HEK293 (cell line): ENCODE data around the gene C5orf34.
A peak's percentile ranks its signal among the peaks of the same experiment; 100 is the strongest.

Source experiments
- BCL11B ChIP-seq: fragments of 450-650 bp; formaldehyde crosslinking; IDR thresholded peaks from 2 replicates; pipeline ENCODE4 v1.5.1; 2016; ENCODE audit warnings: low read depth, missing biosample characterization, missing genetic modification characterization
- GLI4 ChIP-seq: fragments of 450-650 bp; formaldehyde crosslinking; IDR thresholded peaks from 2 replicates; pipeline ENCODE4 v1.5.1; 2016; ENCODE audit warnings: missing biosample characterization, missing genetic modification characterization
- GLIS1 ChIP-seq: fragments of 450-650 bp; formaldehyde crosslinking; IDR thresholded peaks from 2 replicates; pipeline ENCODE4 v1.5.1; 2016; ENCODE audit warnings: missing biosample characterization, missing genetic modification characterization
- MYNN ChIP-seq: fragments of 450-650 bp; formaldehyde crosslinking; IDR thresholded peaks from 2 replicates; pipeline ENCODE4 v1.5.1; 2016; ENCODE audit warnings: missing biosample characterization, missing genetic modification characterization, borderline replicate concordance
- SCRT1 ChIP-seq: fragments of 450-650 bp; formaldehyde crosslinking; IDR thresholded peaks from 2 replicates; pipeline ENCODE4 v1.5.1; 2016; ENCODE audit warnings: missing biosample characterization, missing genetic modification characterization, borderline replicate concordance
- SCRT2 ChIP-seq: fragments of 450-650 bp; formaldehyde crosslinking; IDR thresholded peaks from 2 replicates; pipeline ENCODE4 v1.5.1; 2016; ENCODE audit warnings: missing biosample characterization, missing genetic modification characterization
- SP2 ChIP-seq: fragments of 450-650 bp; formaldehyde crosslinking; IDR thresholded peaks from 2 replicates; pipeline ENCODE4 v1.5.1; 2016; ENCODE audit warnings: missing biosample characterization, missing genetic modification characterization
- ZBTB48 ChIP-seq: fragments of 450-650 bp; formaldehyde crosslinking; IDR thresholded peaks from 2 replicates; pipeline ENCODE4 v1.5.1; 2016; ENCODE audit warnings: missing biosample characterization, missing genetic modification characterization
- ZFP3 ChIP-seq: fragments of 450-650 bp; formaldehyde crosslinking; IDR thresholded peaks from 2 replicates; pipeline ENCODE4 v1.5.1; 2016; ENCODE audit warnings: low read depth, missing biosample characterization, missing genetic modification characterization
- ZFP69B ChIP-seq: fragments of 450-650 bp; formaldehyde crosslinking; IDR thresholded peaks from 2 replicates; pipeline ENCODE4 v1.5.1; 2016; ENCODE audit warnings: missing biosample characterization, missing genetic modification characterization
- ZNF146 ChIP-seq: fragments of 450-650 bp; formaldehyde crosslinking; IDR thresholded peaks from 2 replicates; pipeline ENCODE4 v1.5.1; 2016; ENCODE audit warnings: missing biosample characterization, missing genetic modification characterization
- ZNF157 ChIP-seq: fragments of 450-650 bp; formaldehyde crosslinking; IDR thresholded peaks from 2 replicates; pipeline ENCODE4 v1.5.1; 2016; ENCODE audit warnings: missing biosample characterization, missing genetic modification characterization
- ZNF16 ChIP-seq: fragments of 450-650 bp; formaldehyde crosslinking; IDR thresholded peaks from 2 replicates; pipeline ENCODE4 v1.5.1; 2016; ENCODE audit warnings: low read depth, missing biosample characterization, missing genetic modification characterization
- ZNF175 ChIP-seq: fragments of 450-650 bp; formaldehyde crosslinking; IDR thresholded peaks from 2 replicates; pipeline ENCODE4 v1.5.1; 2016; ENCODE audit warnings: missing biosample characterization, missing genetic modification characterization
- ZNF2 ChIP-seq: fragments of 450-650 bp; formaldehyde crosslinking; IDR thresholded peaks from 2 replicates; pipeline ENCODE4 v1.5.1; 2016; ENCODE audit warnings: missing biosample characterization, missing genetic modification characterization
- ZNF214 ChIP-seq: fragments of 450-650 bp; formaldehyde crosslinking; IDR thresholded peaks from 2 replicates; pipeline ENCODE4 v1.5.1; 2017; ENCODE audit warnings: missing biosample characterization, mild to moderate bottlenecking, missing genetic modification characterization, borderline replicate concordance
- ZNF221 ChIP-seq: fragments of 450-650 bp; formaldehyde crosslinking; IDR thresholded peaks from 2 replicates; pipeline ENCODE4 v1.5.1; 2017; ENCODE audit warnings: missing biosample characterization, missing genetic modification characterization, borderline replicate concordance
- ZNF335 ChIP-seq: fragments of 450-650 bp; formaldehyde crosslinking; conservative IDR thresholded peaks from 2 replicates; pipeline ENCODE4 v1.5.1; 2016; ENCODE audit warnings: missing biosample characterization, missing genetic modification characterization
- ZNF529 ChIP-seq: fragments of 450-650 bp; formaldehyde crosslinking; IDR thresholded peaks from 2 replicates; pipeline ENCODE4 v1.5.1; 2017; ENCODE audit warnings: missing genetic modification characterization, missing biosample characterization; ENCODE audit not compliant: insufficient replicate concordance
- ZNF561 ChIP-seq: fragments of 450-650 bp; IDR thresholded peaks from 2 replicates; pipeline ENCODE4 v1.5.1; 2018; ENCODE audit warnings: missing biosample characterization, missing genetic modification characterization, borderline replicate concordance
- ZNF571 ChIP-seq: fragments of 450-650 bp; formaldehyde crosslinking; IDR thresholded peaks from 2 replicates; pipeline ENCODE4 v1.5.0; 2017; ENCODE audit warnings: missing biosample characterization, missing genetic modification characterization
- ZNF600 ChIP-seq: fragments of 450-650 bp; formaldehyde crosslinking; IDR thresholded peaks from 2 replicates; pipeline ENCODE4 v1.5.1; 2016; ENCODE audit warnings: missing biosample characterization, missing genetic modification characterization
- ZNF658 ChIP-seq: fragments of 450-650 bp; formaldehyde crosslinking; IDR thresholded peaks from 2 replicates; pipeline ENCODE4; 2016; ENCODE audit warnings: missing biosample characterization, missing genetic modification characterization
- ZNF791 ChIP-seq: fragments of 450-650 bp; formaldehyde crosslinking; IDR thresholded peaks from 2 replicates; pipeline ENCODE4 v1.5.1; 2016; ENCODE audit warnings: missing biosample characterization, missing genetic modification characterization
- ZSCAN16 ChIP-seq: fragments of 450-650 bp; formaldehyde crosslinking; IDR thresholded peaks from 2 replicates; pipeline ENCODE4 v1.5.1; 2016; ENCODE audit warnings: missing biosample characterization, missing genetic modification characterization
- ZSCAN30 ChIP-seq: fragments of 450-650 bp; IDR thresholded peaks from 2 replicates; pipeline ENCODE4 v1.5.1; 2018; ENCODE audit warnings: missing biosample characterization, mild to moderate bottlenecking, missing genetic modification characterization, moderate library complexity
- TF ChIP-seq, protein P1 (sequence below): fragments of 450-650 bp; formaldehyde crosslinking; IDR thresholded peaks from 2 replicates; pipeline ENCODE4 v1.5.1; 2016; ENCODE audit warnings: missing biosample characterization, missing genetic modification characterization, low read depth
- TF ChIP-seq, protein P2 (sequence below): fragments of 450-650 bp; formaldehyde crosslinking; IDR thresholded peaks from 2 replicates; pipeline ENCODE4 v1.5.1; 2017; ENCODE audit warnings: missing biosample characterization, missing genetic modification characterization
- TF ChIP-seq, protein P3 (sequence below): fragments of 450-650 bp; formaldehyde crosslinking; IDR thresholded peaks from 2 replicates; pipeline ENCODE4 v1.5.1; 2016; ENCODE audit warnings: missing biosample characterization, missing genetic modification characterization
- TF ChIP-seq, protein P4 (sequence below): fragments of 450-650 bp; formaldehyde crosslinking; IDR thresholded peaks from 2 replicates; pipeline ENCODE4; 2016; ENCODE audit warnings: missing biosample characterization, missing genetic modification characterization
- TF ChIP-seq, protein P5 (sequence below): sonication (generic); formaldehyde crosslinking; IDR thresholded peaks from 2 replicates; pipeline ENCODE4 v1.8.1; 2022; ENCODE audit warnings: mild to moderate bottlenecking, moderate library complexity, missing genetic modification reagents

The C5orf34 gene

DNA sequence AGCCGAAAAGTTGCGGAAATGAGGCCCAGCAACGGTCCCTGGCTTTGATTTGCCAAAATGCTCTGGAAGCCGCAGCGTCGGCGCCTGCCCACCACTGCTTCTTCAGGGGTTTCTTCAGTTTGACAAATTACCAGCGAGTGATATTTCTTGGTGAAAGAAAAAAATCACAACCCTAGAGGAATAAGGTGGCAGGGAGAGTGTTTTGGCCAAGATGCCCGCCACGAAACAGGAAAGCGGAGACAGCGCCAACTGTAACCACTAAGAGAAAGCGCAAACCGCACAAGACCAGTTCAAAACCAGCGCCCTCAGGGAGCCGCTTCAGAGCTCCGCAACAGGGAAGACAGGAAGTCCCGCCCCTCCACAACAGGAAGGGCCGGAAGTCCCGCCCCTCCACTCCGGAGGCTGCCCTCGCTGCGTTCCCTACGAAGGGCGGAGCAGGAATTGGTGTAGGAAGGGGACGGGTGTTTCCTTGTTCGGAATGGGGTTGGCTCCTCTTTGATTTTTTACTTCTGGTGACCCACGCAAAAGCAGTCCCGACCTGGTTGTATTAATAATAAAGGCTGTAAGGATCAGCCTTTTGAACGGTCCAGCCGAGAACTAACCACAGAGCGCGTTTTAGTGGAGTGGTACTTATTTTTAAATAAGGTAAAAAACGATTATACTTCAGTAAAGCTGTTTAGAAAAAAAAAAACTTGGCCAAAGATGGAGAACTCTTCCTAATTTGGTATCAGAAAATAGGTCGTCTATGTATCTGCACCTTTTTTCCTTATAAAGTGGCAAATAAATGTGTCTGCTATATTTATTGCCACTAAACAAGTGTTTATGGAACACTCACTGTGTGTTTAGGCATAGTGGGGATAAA is at the start of gene C5orf34 (continued):
- TF ChIP-seq SCRT2 (tag by site-specific recombination) (peak; percentile 79), ZNF146 (tag by site-specific recombination) (no peak), ZNF561 (peak; percentile 56), MYNN (no peak), ZNF791 (no peak), ZNF335 (peak; percentile 89), ZNF16 (tag by site-specific recombination) (no peak), ZFP3 (tag by site-specific recombination) (no peak), ZFP69B (tag by site-specific recombination) (no peak), ZNF658 (tag by site-specific recombination) (no peak), ZNF175 (tag by site-specific recombination) (no peak), ZNF600 (tag by site-specific recombination) (peak; percentile 88), ZBTB48 (tag by site-specific recombination) (peak; percentile 79), ZNF529 (tag by site-specific recombination) (no peak), BCL11B (tag by site-specific recombination) (no peak), ZNF571 (no peak), GLIS1 (tag by site-specific recombination) (peak; percentile 18; the same call in 1 of the 2 replicates), ZNF214 (no peak), ZSCAN30 (tag by site-specific recombination) (no peak; the same call in none of the 2 replicates), SCRT1 (tag by site-specific recombination) (no peak; the same call in 1 of the 2 replicates), ZNF157 (no peak), ZNF221 (tag by site-specific recombination) (no peak), SP2 (tag by site-specific recombination) (peak; percentile 95), GLI4 (tag by site-specific recombination) (no peak), ZNF2 (tag by site-specific recombination) (0 out of 2 replicates have a peak, but pooled peaks have one; percentile 32), ZSCAN16 (tag by site-specific recombination) (no peak)
- TF ChIP-seq, protein P1, sequence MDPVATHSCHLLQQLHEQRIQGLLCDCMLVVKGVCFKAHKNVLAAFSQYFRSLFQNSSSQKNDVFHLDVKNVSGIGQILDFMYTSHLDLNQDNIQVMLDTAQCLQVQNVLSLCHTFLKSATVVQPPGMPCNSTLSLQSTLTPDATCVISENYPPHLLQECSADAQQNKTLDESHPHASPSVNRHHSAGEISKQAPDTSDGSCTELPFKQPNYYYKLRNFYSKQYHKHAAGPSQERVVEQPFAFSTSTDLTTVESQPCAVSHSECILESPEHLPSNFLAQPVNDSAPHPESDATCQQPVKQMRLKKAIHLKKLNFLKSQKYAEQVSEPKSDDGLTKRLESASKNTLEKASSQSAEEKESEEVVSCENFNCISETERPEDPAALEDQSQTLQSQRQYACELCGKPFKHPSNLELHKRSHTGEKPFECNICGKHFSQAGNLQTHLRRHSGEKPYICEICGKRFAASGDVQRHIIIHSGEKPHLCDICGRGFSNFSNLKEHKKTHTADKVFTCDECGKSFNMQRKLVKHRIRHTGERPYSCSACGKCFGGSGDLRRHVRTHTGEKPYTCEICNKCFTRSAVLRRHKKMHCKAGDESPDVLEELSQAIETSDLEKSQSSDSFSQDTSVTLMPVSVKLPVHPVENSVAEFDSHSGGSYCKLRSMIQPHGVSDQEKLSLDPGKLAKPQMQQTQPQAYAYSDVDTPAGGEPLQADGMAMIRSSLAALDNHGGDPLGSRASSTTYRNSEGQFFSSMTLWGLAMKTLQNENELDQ (tag by site-specific recombination), result no peak
- TF ChIP-seq, protein P2, sequence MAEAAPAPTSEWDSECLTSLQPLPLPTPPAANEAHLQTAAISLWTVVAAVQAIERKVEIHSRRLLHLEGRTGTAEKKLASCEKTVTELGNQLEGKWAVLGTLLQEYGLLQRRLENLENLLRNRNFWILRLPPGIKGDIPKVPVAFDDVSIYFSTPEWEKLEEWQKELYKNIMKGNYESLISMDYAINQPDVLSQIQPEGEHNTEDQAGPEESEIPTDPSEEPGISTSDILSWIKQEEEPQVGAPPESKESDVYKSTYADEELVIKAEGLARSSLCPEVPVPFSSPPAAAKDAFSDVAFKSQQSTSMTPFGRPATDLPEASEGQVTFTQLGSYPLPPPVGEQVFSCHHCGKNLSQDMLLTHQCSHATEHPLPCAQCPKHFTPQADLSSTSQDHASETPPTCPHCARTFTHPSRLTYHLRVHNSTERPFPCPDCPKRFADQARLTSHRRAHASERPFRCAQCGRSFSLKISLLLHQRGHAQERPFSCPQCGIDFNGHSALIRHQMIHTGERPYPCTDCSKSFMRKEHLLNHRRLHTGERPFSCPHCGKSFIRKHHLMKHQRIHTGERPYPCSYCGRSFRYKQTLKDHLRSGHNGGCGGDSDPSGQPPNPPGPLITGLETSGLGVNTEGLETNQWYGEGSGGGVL (tag by site-specific recombination), result no peak
- TF ChIP-seq, protein P3, sequence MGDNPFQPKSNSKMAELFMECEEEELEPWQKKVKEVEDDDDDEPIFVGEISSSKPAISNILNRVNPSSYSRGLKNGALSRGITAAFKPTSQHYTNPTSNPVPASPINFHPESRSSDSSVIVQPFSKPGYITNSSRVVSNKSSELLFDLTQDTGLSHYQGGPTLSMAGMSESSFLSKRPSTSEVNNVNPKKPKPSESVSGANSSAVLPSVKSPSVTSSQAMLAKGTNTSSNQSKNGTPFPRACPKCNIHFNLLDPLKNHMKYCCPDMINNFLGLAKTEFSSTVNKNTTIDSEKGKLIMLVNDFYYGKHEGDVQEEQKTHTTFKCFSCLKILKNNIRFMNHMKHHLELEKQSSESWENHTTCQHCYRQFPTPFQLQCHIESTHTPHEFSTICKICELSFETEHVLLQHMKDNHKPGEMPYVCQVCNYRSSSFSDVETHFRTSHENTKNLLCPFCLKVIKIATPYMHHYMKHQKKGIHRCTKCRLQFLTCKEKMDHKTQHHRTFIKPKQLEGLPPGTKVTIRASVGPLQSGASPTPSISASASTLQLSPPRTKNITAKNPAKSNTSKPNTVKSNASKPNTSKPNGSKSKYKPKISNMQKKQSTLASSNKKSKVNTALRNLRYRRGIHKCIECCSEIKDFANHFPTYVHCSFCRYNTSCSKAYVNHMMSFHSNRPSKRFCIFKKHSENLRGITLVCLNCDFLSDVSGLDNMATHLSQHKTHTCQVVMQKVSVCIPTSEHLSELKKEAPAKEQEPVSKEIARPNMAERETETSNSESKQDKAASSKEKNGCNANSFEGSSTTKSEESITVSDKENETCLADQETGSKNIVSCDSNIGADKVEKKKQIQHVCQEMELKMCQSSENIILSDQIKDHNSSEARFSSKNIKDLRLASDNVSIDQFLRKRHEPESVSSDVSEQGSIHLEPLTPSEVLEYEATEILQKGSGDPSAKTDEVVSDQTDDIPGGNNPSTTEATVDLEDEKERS (tag by site-specific recombination), result no peak
- TF ChIP-seq, protein P4, sequence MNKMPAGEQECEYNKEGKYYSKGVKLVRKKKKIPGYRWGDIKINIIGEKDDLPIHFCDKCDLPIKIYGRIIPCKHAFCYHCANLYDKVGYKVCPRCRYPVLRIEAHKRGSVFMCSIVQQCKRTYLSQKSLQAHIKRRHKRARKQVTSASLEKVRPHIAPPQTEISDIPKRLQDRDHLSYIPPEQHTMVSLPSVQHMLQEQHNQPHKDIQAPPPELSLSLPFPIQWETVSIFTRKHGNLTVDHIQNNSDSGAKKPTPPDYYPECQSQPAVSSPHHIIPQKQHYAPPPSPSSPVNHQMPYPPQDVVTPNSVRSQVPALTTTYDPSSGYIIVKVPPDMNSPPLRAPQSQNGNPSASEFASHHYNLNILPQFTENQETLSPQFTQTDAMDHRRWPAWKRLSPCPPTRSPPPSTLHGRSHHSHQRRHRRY, result no peak
- TF ChIP-seq, protein P5, sequence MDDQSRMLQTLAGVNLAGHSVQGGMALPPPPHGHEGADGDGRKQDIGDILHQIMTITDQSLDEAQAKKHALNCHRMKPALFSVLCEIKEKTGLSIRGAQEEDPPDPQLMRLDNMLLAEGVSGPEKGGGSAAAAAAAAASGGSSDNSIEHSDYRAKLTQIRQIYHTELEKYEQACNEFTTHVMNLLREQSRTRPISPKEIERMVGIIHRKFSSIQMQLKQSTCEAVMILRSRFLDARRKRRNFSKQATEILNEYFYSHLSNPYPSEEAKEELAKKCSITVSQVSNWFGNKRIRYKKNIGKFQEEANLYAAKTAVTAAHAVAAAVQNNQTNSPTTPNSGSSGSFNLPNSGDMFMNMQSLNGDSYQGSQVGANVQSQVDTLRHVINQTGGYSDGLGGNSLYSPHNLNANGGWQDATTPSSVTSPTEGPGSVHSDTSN (CRISPR knock-in tag), result no peak; the same call in 1 of the 2 replicates
